Right lobe of liver (tissue), 4 donors: ENCODE measurements around the gene CDC123.

ENCODE experiments used
- CTCF ChIP-seq, 4 donors: fragments of 200-600 bp in 3 of 4; fragments of 450-650 bp in 1 of 4; IDR thresholded peaks; one replicate each; pipeline versions ENCODE4 v1.5.1 to v1.8.0; 2016 to 2022; ENCODE audit warnings: antibody characterized with exemption in 4 of 4, mild to moderate bottlenecking in 2 of 4
- POLR2A ChIP-seq: fragments of 450-650 bp; IDR thresholded peaks from one replicate; pipeline ENCODE4 v1.6.1; 2017; ENCODE audit warnings: antibody characterized with exemption, mild to moderate bottlenecking
- donor health status: DM: no; HTN: no; CAD: no.
- donor health status: DM: no; HTN: no; CAD: no.
- donor health status: DM: no; HTN: yes; CAD: no.

GRCh38 chr10:12188656-12189055, 7.3 kb upstream of the CDC123 start:
- TF ChIP-seq POLR2A (no peak), CTCF (IDR thresholded peaks at IDR 0.05) (no peak)
